HG03342 (cell line): ENCODE results near the gene PSMD2.

Experiments
- ATAC-seq: cut with Tn5 transposase; IDR thresholded peaks from one replicate; pipeline ENCODE4 v1.9.1; 2021; ENCODE audit warnings: mild to moderate bottlenecking, moderate library complexity; ENCODE audit not compliant: unreplicated experiment

Gene PSMD2

GRCh38 chr3:184315871-184316661 is 17.0 kb downstream of the PSMD2 start:
- no peak for ATAC-seq

GRCh38 chr3:184316792-184317191 is 17.8 kb downstream of the PSMD2 start:
- no peak for ATAC-seq

GRCh38 chr3:184317201-184317600 is 18.2 kb downstream of the PSMD2 start:
- ATAC-seq = no peak

GRCh38 chr3:184320104-184320445 is 21.0 kb downstream of the PSMD2 start:
- no peak for ATAC-seq

GRCh38 chr3:184321666-184322065 is 22.6 kb downstream of the PSMD2 start:
- no peak for ATAC-seq

GRCh38 chr3:184322731-184323487 is 23.9 kb downstream of the PSMD2 start:
- ATAC-seq = no peak

- no peak for ATAC-seq
These were observed 24.7 kb downstream of the PSMD2 start for GRCh38 chr3:184323696-184324095.

GRCh38 chr3:184325269-184325668 is 26.2 kb downstream of the PSMD2 start:
- ATAC-seq = no peak

GRCh38 chr3:184325715-184326369 is 26.8 kb downstream of the PSMD2 start:
- ATAC-seq = no peak

GRCh38 chr3:184327171-184327570 is 28.1 kb downstream of the PSMD2 start:
- ATAC-seq = no peak

GRCh38 chr3:184328516-184328915 is 29.5 kb downstream of the PSMD2 start:
- no peak for ATAC-seq

GRCh38 chr3:184332370-184333090 is 33.5 kb downstream of the PSMD2 start:
- no peak for ATAC-seq

- ATAC-seq = no peak
These were observed 34.1 kb downstream of the PSMD2 start for GRCh38 chr3:184333190-184333589.

GRCh38 chr3:184333700-184334099 is 34.7 kb downstream of the PSMD2 start:
- no peak for ATAC-seq

- ATAC-seq = no peak
These were observed 35.6 kb downstream of the PSMD2 start for GRCh38 chr3:184334470-184335158.

GRCh38 chr3:184335291-184335660 is 36.2 kb downstream of the PSMD2 start:
- no peak for ATAC-seq

- ATAC-seq = peak; percentile 81
These were observed 36.9 kb downstream of the PSMD2 start for GRCh38 chr3:184335661-184336546.

GRCh38 chr3:184336547-184337398 is 37.7 kb downstream of the PSMD2 start:
- ATAC-seq = no peak

- no peak for ATAC-seq
These were observed 38.3 kb downstream of the PSMD2 start, which contains the start of gene FAM131A for GRCh38 chr3:184337399-184337714. Gene FAM131A, plus strand, starts transcription at chr3:184337600. Its CDS starts 31 bp downstream, at chr3:184337631.
